ENCODE results near the gene MYOZ2. TPM values are rescaled to one million over a fixed set of nuclear protein-coding genes. Genes with fewer than 3 reads are reported as not detected.

MYOZ2 gene
- total RNA-seq = 0.47 TPM

GRCh38 chr4:119135721-119136121, at the start of gene MYOZ2:
TSS of gene MYOZ2 (plus strand) at chr4:119135832. CDS start at chr4:119136526, 694 bp downstream.
- no peak for DNase-seq (ENCODE audit: low spot score)

- DNase-seq (ENCODE audit: low spot score) = no peak
Measured at GRCh38 chr4:119087121-119087520, 48.5 kb upstream of the MYOZ2 start.

GRCh38 chr4:119087656-119088055, 48.0 kb upstream of the MYOZ2 start:
- DNase-seq (ENCODE audit: low spot score) = no peak

- no peak for DNase-seq (ENCODE audit: low spot score)
Measured at GRCh38 chr4:119093042-119093827, 42.4 kb upstream of the MYOZ2 start.

GRCh38 chr4:119097282-119097900, 38.2 kb upstream of the MYOZ2 start:
- DNase-seq (ENCODE audit: low spot score) = no peak

GRCh38 chr4:119098306-119098705, 37.3 kb upstream of the MYOZ2 start:
- no peak for DNase-seq (ENCODE audit: low spot score)

- no peak for DNase-seq (ENCODE audit: low spot score)
Measured at GRCh38 chr4:119099227-119099810, 36.3 kb upstream of the MYOZ2 start.

- no peak for DNase-seq (ENCODE audit: low spot score)
Measured at GRCh38 chr4:119100655-119101054, 35.0 kb upstream of the MYOZ2 start.

GRCh38 chr4:119103263-119103662, 32.4 kb upstream of the MYOZ2 start:
- DNase-seq (ENCODE audit: low spot score) = no peak

GRCh38 chr4:119104644-119105273, 30.9 kb upstream of the MYOZ2 start:
- no peak for DNase-seq (ENCODE audit: low spot score)

- DNase-seq (ENCODE audit: low spot score) = no peak
Measured at GRCh38 chr4:119105605-119106004, 30.0 kb upstream of the MYOZ2 start.

GRCh38 chr4:119106036-119107000, 29.3 kb upstream of the MYOZ2 start:
- no peak for DNase-seq (ENCODE audit: low spot score)

GRCh38 chr4:119110121-119110520, 25.5 kb upstream of the MYOZ2 start:
- no peak for DNase-seq (ENCODE audit: low spot score)

- DNase-seq (ENCODE audit: low spot score) = no peak
Measured at GRCh38 chr4:119111296-119111695, 24.3 kb upstream of the MYOZ2 start.

- no peak for DNase-seq (ENCODE audit: low spot score)
Measured at GRCh38 chr4:119113033-119113655, 22.5 kb upstream of the MYOZ2 start.

GRCh38 chr4:119116021-119116420, 19.6 kb upstream of the MYOZ2 start:
- no peak for DNase-seq (ENCODE audit: low spot score)

- no peak for DNase-seq (ENCODE audit: low spot score)
Measured at GRCh38 chr4:119116925-119117900, 18.4 kb upstream of the MYOZ2 start.

GRCh38 chr4:119118397-119118796, 17.2 kb upstream of the MYOZ2 start:
- DNase-seq (ENCODE audit: low spot score) = no peak

GRCh38 chr4:119124352-119124751, 11.3 kb upstream of the MYOZ2 start:
- no peak for DNase-seq (ENCODE audit: low spot score)

- DNase-seq (ENCODE audit: low spot score) = no peak
Measured at GRCh38 chr4:119125931-119126330, 9.7 kb upstream of the MYOZ2 start.

Measured in ureter (tissue), 1 donor.